Adrenal gland (tissue), 12 donors: ENCODE data around the gene ENOX1. TPM values are rescaled to one million over a fixed set of nuclear protein-coding genes. Genes with fewer than 3 reads are reported as not detected.

Source experiments
- DNase-seq, 7 donors: peaks; one replicate each; pipeline ENCODE4 v3.0.0-alpha.2; 2019 to 2020
- H3K27ac ChIP-seq, 5 donors: fragments of 200-600 bp; sonication (generic) in 4 of 5; 1 replicate in 3 of 5; 2 replicates in 2 of 5; pipeline versions ENCODE4 v1.5.1 to v1.8.0; 2016 to 2020; ENCODE audit warnings: mild to moderate bottlenecking in 1 of 5
- H3K27me3 ChIP-seq: fragments of 200-600 bp; 2 replicates; pipeline ENCODE4 v1.8.0; 2021
- H3K36me3 ChIP-seq, 2 donors: fragments of 200-600 bp; replicated peaks in 1 of 2; 1 replicate in 1 of 2; 2 replicates in 1 of 2; pipeline versions ENCODE4 v1.5.1 to v1.8.0; 2018 to 2022
- H3K4me1 ChIP-seq, 2 donors: fragments of 200-600 bp; replicated peaks in 1 of 2; 1 replicate in 1 of 2; 2 replicates in 1 of 2; pipeline versions ENCODE4 v1.5.1 to v1.8.0; 2018 to 2021
- H3K4me3 ChIP-seq, 4 donors: fragments of 200-600 bp; sonication (generic) in 3 of 4; one replicate each; pipeline ENCODE4 v1.5.1; 2016 to 2018
- H3K9me3 ChIP-seq, 3 donors: fragments of 200-600 bp; sonication (generic) in 1 of 3; replicated peaks in 1 of 3; 1 replicate in 2 of 3; 2 replicates in 1 of 3; pipeline versions ENCODE4 v1.5.1 to v1.8.0; 2016 to 2021
- CTCF ChIP-seq, 6 experiments: fragments of 450-650 bp in 4 of 6; fragments of 200-600 bp in 2 of 6; sonication (generic) in 1 of 6; IDR thresholded peaks; 1 replicate in 5 of 6; 2 replicates in 1 of 6; pipeline versions ENCODE4 v1.5.1 to v1.8.0; 2016 to 2021; ENCODE audit warnings: antibody characterized with exemption in 6 of 6, mild to moderate bottlenecking in 2 of 6, moderate library complexity in 1 of 6
- POLR2A ChIP-seq, 2 donors: fragments of 450-650 bp; IDR thresholded peaks; one replicate each; pipeline ENCODE4 v1.6.1; 2017; ENCODE audit warnings: antibody characterized with exemption in 2 of 2, mild to moderate bottlenecking in 2 of 2, moderate library complexity in 1 of 2
- WGBS, 4 donors: extraction: QIAGEN DNeasy Blood & Tissue Kit in 2 of 4; methylation state at CpG; one replicate each; pipeline versions ENCODE4 v1.1.5 to v1.1.7; 2013 to 2017; 5-methylcytosine and 5-hydroxymethylcytosine counted together
- intact Hi-C, 2 donors: fragments of 100-400 bp; cut with DNase I; formaldehyde crosslinking; loops; one replicate each; pipeline versions ENCODE4 v1.14.1 to v1.15.0; 2022 to 2023
- polyA plus RNA-seq, 3 donors: library from polyadenylated mRNA; stranded (reverse); fragments of 200-250 nt in 2 of 3; fragments of 350-450 nt in 1 of 3; fragmentation: Illumina TruSeq in 1 of 3; extraction: RNeasy Lipid Tissue Mini Kit (QIAGEN cat#74804) in 1 of 3; gene quantifications; one replicate each; pipeline ENCODE4 v1.2.3, GENCODE V29; 2013 to 2014
- total RNA-seq, 9 donors: library from RNA; depleted of rRNA in 4 of 9; stranded (reverse); fragments of >200 nt in 4 of 9; fragments of 120-200 nt in 1 of 9; fragmentation: NEBNext Ultra II Directional in 1 of 9; extraction: Animal tissue kit (Norgen Biotek cat#: 25700) in 1 of 9; gene quantifications; one replicate each; pipeline versions ENCODE4 v1.1.0 to v1.2.4, GENCODE V29; 2013 to 2023
- donor health status: healthy with polysubstance abuse.
- donor health status: Bipolar disorder and iron deficiency.
- donor health status: DM: yes; HTN: yes; CAD: no.
- donor health status: DM: no; HTN: no; CAD: no.
- donor health status: DM: no; HTN: no; CAD: no.
- donor health status: DM: yes; HTN: yes; CAD: no.

Gene ENOX1
- total and polyA plus RNA-seq, 12 donors, result 0.25 to 5.8 (median 1.6) TPM

- H3K27ac ChIP-seq, result no peak overlapping the region
- no peaks in the 10 kb centered on the region for H3K27me3 ChIP-seq
- DNase-seq, result no peak
- no peak overlapping the region for H3K4me3 ChIP-seq
- TF ChIP-seq POLR2A (IDR thresholded peaks at IDR 0.05) (no peak), CTCF (IDR thresholded peaks at IDR 0.05) (no peak)
- WGBS, 4 donors, result 63 to 76% (median 71%) methylated on average over 5 of the region's 5 CpGs
- H3K36me3 ChIP-seq, result no peaks in the 10 kb centered on the region
- H3K4me1 ChIP-seq, result peaks cover 0 to 11% of the 10 kb centered on the region in 2 donors
- intact Hi-C loops, result no loop called here
- no peaks in the 10 kb centered on the region for H3K9me3 ChIP-seq
These were observed 513.9 kb downstream of the ENOX1 start for GRCh38 chr13:43272851-43273250.

- 89 to 97% (median 92%) methylated on average over 2 of the region's 2 CpGs for WGBS, 4 donors
- Histone ChIP-seq H3K36me3 (no peaks in the 10 kb centered on the region), H3K27me3 (no peaks in the 10 kb centered on the region), H3K27ac (no peak overlapping the region), H3K4me1 (peaks cover 0 to 11% of the 10 kb centered on the region in 2 donors), H3K9me3 (no peaks in the 10 kb centered on the region), H3K4me3 (no peak overlapping the region)
- intact Hi-C loops, result no loop called here
- TF ChIP-seq CTCF (IDR thresholded peaks at IDR 0.05), result no peak
- no peak for TF ChIP-seq POLR2A (IDR thresholded peaks at IDR 0.05)
- no peak for DNase-seq
These were observed 515.6 kb downstream of the ENOX1 start for GRCh38 chr13:43271152-43271551.

GRCh38 chr13:43270130-43270830, 516.5 kb downstream of the ENOX1 start:
- TF ChIP-seq CTCF (IDR thresholded peaks at IDR 0.05) (no peak), POLR2A (IDR thresholded peaks at IDR 0.05) (no peak)
- 91 to 94% (median 92%) methylated on average over 4 of the region's 4 CpGs for WGBS, 4 donors

GRCh38 chr13:43269037-43269481, 517.7 kb downstream of the ENOX1 start:
- DNase-seq, result peak in 6 of 7 donors; percentile 35 to 73 (median 58)
- TF ChIP-seq POLR2A (IDR thresholded peaks at IDR 0.05), result no peak
- TF ChIP-seq CTCF (IDR thresholded peaks at IDR 0.05), result no peak

More at GRCh38 chr13:43270130-43270830, 516.5 kb downstream of the ENOX1 start:
- Histone ChIP-seq H3K4me1 (peaks cover 0 to 11% of the 10 kb centered on the region in 2 donors), H3K4me3 (no peak overlapping the region), H3K36me3 (no peaks in the 10 kb centered on the region), H3K27me3 (no peaks in the 10 kb centered on the region), H3K9me3 (no peaks in the 10 kb centered on the region), H3K27ac (peak overlapping the region in 1 of 5 donors; percentile 7)
- no peak for DNase-seq
- intact Hi-C loops, result no loop called here

More at GRCh38 chr13:43269037-43269481, 517.7 kb downstream of the ENOX1 start:
- Histone ChIP-seq H3K27me3 (no peaks in the 10 kb centered on the region), H3K4me3 (no peak overlapping the region), H3K36me3 (no peaks in the 10 kb centered on the region), H3K9me3 (no peaks in the 10 kb centered on the region), H3K4me1 (peaks cover 0 to 11% of the 10 kb centered on the region in 2 donors), H3K27ac (peak overlapping the region in 1 of 5 donors; percentile 67)
- intact Hi-C loops, result no loop called here
- WGBS, 4 donors, result 40 to 67% (median 53%) methylated on average over 5 of the region's 5 CpGs
